Endothelial cell (in vitro differentiated cells): Measurements from ENCODE around the gene TREML2. TPM values are rescaled to one million over a fixed set of nuclear protein-coding genes. Genes with fewer than 3 reads are reported as not detected.
A peak's percentile ranks its signal among the peaks of the same experiment; 100 is the strongest.

Source experiments
- DNase-seq: peaks from one replicate; pipeline ENCODE4 v3.0.0; 2021; ENCODE audit warnings: low spot score
- H3K27ac Mint-ChIP-seq: one replicate; pipeline ENCODE4 v1.8.0; 2021; ENCODE audit warnings: mixed read lengths, inconsistent platforms; ENCODE audit not compliant: unreplicated experiment
- H3K27me3 Mint-ChIP-seq: one replicate; pipeline ENCODE4 v1.8.0; 2021; ENCODE audit warnings: mild to moderate bottlenecking, moderate library complexity, mixed read lengths, inconsistent platforms; ENCODE audit not compliant: unreplicated experiment
- H3K36me3 Mint-ChIP-seq: one replicate; pipeline ENCODE4 v1.8.0; 2021; ENCODE audit warnings: mild to moderate bottlenecking, low read depth, mixed read lengths, inconsistent platforms; ENCODE audit not compliant: unreplicated experiment
- H3K4me1 Mint-ChIP-seq: one replicate; pipeline ENCODE4 v1.8.0; 2021; ENCODE audit warnings: mild to moderate bottlenecking, mixed read lengths, inconsistent platforms; ENCODE audit not compliant: unreplicated experiment
- H3K4me3 Mint-ChIP-seq: one replicate; pipeline ENCODE4 v1.8.0; 2021; ENCODE audit warnings: mild to moderate bottlenecking, mixed read lengths, inconsistent platforms; ENCODE audit not compliant: unreplicated experiment
- H3K9me3 Mint-ChIP-seq: one replicate; pipeline ENCODE4 v1.8.0; 2021; ENCODE audit warnings: mixed read lengths, inconsistent platforms; ENCODE audit not compliant: unreplicated experiment
- total RNA-seq: library from RNA; stranded (reverse); fragmentation: NEBNext Ultra II Directional; extraction: Animal tissue kit (Norgen Biotek cat#: 25700); gene quantifications from one replicate; pipeline ENCODE4 v1.2.1, GENCODE V29; 2021; ENCODE audit not compliant: unreplicated experiment
- TF ChIP-seq, protein P1 (sequence below): fragments of 200-600 bp; sonication (generic); IDR thresholded peaks from one replicate; pipeline ENCODE4 v1.5.0; 2021; ENCODE audit warnings: antibody characterized with exemption; ENCODE audit not compliant: unreplicated experiment

Gene TREML2
- total RNA-seq, 1 donor from 2014 or later: 0.10 TPM

DNA sequence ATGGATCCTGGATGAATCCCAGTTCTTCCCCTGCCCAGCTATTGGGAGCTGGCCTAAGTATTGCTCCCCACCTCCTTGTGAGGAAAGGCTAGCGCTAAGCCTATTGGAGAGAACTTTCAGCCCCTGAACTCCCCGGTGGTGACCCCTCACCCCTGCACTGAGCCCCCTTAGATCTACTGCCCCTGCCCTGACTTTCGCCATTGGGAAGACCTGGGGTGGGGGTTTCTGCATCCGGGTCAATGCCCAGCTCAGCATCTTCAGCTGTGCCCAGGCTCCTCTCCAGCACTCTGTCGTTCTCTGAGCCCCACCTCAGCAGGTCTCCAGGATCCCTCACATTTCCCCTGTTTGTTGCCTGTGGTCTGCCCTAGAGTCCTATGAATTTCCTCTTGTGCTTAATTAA is 36.2 kb upstream of the TREML2 start:
- Mint-ChIP-seq H3K4me3 (no peak overlapping the region), H3K9me3 (peaks cover 3% of the 10 kb centered on the region), H3K27me3 (no peaks in the 10 kb centered on the region), H3K27ac (peak overlapping the region; percentile 50), H3K4me1 (peaks cover 20% of the 10 kb centered on the region), H3K36me3 (no peaks in the 10 kb centered on the region)
- no peak for DNase-seq
- TF ChIP-seq, protein P1, sequence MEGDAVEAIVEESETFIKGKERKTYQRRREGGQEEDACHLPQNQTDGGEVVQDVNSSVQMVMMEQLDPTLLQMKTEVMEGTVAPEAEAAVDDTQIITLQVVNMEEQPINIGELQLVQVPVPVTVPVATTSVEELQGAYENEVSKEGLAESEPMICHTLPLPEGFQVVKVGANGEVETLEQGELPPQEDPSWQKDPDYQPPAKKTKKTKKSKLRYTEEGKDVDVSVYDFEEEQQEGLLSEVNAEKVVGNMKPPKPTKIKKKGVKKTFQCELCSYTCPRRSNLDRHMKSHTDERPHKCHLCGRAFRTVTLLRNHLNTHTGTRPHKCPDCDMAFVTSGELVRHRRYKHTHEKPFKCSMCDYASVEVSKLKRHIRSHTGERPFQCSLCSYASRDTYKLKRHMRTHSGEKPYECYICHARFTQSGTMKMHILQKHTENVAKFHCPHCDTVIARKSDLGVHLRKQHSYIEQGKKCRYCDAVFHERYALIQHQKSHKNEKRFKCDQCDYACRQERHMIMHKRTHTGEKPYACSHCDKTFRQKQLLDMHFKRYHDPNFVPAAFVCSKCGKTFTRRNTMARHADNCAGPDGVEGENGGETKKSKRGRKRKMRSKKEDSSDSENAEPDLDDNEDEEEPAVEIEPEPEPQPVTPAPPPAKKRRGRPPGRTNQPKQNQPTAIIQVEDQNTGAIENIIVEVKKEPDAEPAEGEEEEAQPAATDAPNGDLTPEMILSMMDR: no peak

DNA sequence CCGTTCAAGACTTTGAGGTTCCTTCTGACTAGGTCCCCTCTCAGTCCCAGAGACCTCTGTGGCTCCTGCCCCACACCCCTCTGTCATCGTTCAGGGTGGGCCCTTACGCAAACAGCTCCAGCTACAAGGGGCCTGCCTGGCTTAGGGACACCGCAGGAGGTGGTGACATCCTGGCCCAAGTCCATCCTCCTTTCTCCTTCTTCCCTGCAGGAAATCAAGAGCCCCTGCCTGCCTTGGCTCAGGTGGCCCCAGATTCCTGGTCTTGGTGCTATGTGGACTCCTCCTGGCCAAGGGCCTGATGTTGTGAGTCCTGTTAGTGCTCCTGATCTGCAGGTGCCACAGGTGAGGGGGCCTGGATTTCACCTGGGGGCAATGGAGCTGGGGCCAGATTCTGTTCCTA is 35.3 kb upstream of the TREML2 start:
- no peak overlapping the region for H3K27ac Mint-ChIP-seq
- H3K4me3 Mint-ChIP-seq: no peak overlapping the region
- TF ChIP-seq, protein P1: no peak
- H3K9me3 Mint-ChIP-seq: no peaks in the 10 kb centered on the region
- no peaks in the 10 kb centered on the region for H3K27me3 Mint-ChIP-seq
- no peak for DNase-seq
- H3K36me3 Mint-ChIP-seq: no peaks in the 10 kb centered on the region
- H3K4me1 Mint-ChIP-seq: peaks cover 15% of the 10 kb centered on the region

DNA sequence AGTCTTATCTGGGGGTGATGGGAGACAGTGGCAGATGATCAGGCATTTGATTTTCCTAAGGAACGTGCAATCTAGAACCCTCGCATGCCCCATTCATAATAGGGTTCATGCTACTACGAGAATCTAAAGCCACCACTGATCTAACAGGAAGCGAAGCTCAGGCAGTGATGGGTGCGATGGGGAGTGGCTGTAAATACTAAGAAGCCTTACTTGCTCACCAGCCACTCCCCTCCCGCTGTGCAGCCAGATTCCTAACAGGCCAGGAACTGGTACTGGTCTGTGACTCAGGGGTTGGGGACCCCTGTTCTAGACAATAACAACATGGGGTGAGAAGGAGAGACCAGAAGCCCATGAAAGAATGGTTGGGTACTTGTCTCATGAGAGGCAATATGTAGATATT is 31.7 kb upstream of the TREML2 start:
- no peak overlapping the region for H3K4me3 Mint-ChIP-seq
- H3K27ac Mint-ChIP-seq: no peak overlapping the region
- H3K4me1 Mint-ChIP-seq: peaks cover 14% of the 10 kb centered on the region
- no peaks in the 10 kb centered on the region for H3K9me3 Mint-ChIP-seq
- no peaks in the 10 kb centered on the region for H3K27me3 Mint-ChIP-seq
- TF ChIP-seq, protein P1: no peak
- DNase-seq: no peak
- H3K36me3 Mint-ChIP-seq: no peaks in the 10 kb centered on the region

DNA sequence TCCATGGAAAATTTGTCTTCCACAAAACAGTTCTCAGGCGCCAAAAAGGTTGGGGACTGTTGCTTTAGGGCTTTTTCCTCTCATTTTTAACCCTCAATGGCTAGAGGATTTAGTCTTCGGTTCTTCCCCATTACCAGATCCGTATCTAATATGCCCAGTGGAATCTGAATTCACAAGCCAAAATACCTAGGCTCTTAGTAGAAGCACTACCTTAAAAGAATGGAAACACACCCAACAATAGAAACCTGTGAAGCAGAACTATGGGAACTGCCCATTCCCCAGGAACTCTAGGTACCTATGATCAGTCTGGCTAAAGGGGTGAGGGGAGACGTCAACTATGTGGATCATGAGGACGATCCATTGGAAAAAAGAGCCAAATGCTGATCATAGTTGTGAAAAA is 30.3 kb upstream of the TREML2 start:
- DNase-seq: no peak
- Mint-ChIP-seq H3K27me3 (peaks cover 2% of the 10 kb centered on the region), H3K9me3 (no peaks in the 10 kb centered on the region), H3K27ac (no peak overlapping the region), H3K4me3 (no peak overlapping the region), H3K4me1 (peaks cover under 1% of the 10 kb centered on the region), H3K36me3 (no peaks in the 10 kb centered on the region)
- TF ChIP-seq, protein P1: no peak

DNA sequence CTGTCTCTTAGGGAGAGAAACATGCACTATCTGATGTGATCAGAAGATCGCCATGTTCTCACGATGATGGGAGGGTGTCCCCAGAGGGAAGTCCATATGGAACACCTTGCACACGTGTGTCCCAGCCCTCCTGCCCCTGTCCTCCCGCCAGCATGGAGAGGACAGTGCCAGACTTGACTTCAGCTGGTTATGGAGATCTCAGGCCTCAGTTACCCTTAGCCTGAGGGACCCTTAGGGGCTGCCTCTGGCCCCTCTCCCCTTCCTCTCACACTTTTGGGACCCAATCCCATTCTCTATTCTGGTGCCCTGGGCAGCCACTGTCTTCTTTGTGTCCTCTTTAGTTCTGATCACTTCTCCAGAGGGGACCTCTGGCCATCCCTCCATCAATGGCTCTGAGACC is 28.8 kb upstream of the TREML2 start:
- TF ChIP-seq, protein P1: no peak
- no peaks in the 10 kb centered on the region for H3K36me3 Mint-ChIP-seq
- H3K27me3 Mint-ChIP-seq: peaks cover 2% of the 10 kb centered on the region
- H3K27ac Mint-ChIP-seq: no peak overlapping the region
- no peak for DNase-seq
- H3K4me1 Mint-ChIP-seq: no peaks in the 10 kb centered on the region
- H3K9me3 Mint-ChIP-seq: no peaks in the 10 kb centered on the region
- H3K4me3 Mint-ChIP-seq: no peak overlapping the region
